NCI-H748 (cell line): Measurements from ENCODE around the gene C2orf49.
A peak's percentile ranks its signal among the peaks of the same experiment; 100 is the strongest.

ENCODE experiments used
- DNase-seq: peaks from one replicate; lab custom pipeline; 2025; ENCODE audit not compliant: unreplicated experiment; lab: John Stamatoyannopoulos, UW

Gene C2orf49

GRCh38 chr2:105398336-105399206 is 61.2 kb downstream of the C2orf49 start, which contains the start of gene FHL2:
Gene FHL2, minus strand, starts transcription at chr2:105399051. Its CDS starts 12,535 bp downstream, at chr2:105386516.
- DNase-seq, result peak; percentile 66
